DMS 273 (cell line): Measurements from ENCODE around the gene ARL8B.
"Not testable (repeated sequence)": the region's sequence is repeated elsewhere in the genome, so short reads cannot be mapped to it uniquely, and the experiment has no call there.

Experiments used
- DNase-seq: peaks from one replicate; lab custom pipeline; 2025; ENCODE audit not compliant: unreplicated experiment; lab: John Stamatoyannopoulos, UW

ARL8B gene

DNA sequence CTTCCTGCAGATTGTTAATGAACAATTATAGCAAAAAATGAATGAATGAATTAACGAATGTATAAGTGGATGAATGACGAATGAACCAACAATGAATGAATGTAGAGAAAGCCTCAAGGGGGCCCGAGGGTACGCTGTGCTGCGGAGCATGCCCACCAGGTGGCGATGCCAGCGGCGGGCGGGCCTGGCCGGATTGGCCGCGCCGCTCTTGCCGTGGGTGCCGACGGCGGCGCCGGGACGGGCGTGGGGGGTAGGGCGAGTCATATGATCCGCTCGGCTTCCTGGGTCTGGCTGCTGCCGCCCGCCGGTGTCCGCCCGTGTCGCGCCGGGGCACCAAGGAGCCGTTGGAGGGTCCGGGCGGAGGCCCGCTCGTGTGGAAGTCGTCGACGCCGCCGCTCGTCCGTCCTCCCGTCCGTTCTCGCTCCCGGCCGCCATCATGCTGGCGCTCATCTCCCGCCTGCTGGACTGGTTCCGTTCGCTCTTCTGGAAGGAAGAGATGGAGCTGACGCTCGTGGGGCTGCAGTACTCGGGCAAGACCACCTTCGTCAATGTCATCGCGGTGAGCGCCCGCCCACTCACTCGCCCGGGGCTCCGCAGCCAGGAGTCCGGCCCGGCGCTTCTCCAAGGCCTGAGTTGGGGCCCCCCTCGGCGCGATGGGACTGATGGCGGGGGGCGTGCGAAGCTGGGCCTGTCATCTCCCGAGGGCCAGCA, at the start of gene ARL8B:
TSS of gene ARL8B (plus strand) at position 263 of the 711 bp plus-strand sequence. CDS start at position 437, 174 bp downstream.
- DNase-seq, result peak; percentile 92

DNA sequence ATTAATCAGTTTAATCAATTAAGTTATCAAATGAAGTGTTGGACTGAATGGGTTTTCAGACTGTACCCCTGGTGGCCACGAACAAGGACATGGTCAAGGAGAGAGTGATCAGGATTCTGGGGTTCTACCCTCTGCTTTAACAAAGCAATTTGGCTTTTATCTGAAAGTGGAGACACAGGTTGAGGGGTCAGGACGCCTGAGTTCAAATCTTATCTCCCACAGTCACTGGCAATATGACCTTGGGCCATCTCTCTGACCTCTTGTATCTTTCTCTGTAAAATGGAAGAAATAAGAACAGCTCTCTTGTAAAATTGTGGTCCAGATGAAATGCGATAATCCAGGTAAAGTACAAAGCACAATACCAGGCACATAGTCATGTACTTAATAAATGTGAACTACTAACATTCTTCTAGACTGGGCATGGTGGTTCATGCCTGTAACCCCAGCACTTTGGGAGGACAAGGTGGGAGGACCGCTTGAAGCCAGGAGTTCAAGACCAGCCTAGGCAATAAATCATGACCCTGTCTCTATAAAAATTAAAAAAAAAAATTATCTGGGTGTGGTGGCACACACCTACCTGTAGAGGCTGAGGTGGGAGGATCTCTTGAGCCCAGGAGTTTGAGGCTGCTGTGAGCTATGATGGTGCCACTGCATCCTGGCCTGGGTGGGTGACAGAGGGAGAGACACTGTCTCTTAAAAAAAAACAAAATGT, 48.6 kb upstream of the ARL8B start:
- DNase-seq, result no peak

DNA sequence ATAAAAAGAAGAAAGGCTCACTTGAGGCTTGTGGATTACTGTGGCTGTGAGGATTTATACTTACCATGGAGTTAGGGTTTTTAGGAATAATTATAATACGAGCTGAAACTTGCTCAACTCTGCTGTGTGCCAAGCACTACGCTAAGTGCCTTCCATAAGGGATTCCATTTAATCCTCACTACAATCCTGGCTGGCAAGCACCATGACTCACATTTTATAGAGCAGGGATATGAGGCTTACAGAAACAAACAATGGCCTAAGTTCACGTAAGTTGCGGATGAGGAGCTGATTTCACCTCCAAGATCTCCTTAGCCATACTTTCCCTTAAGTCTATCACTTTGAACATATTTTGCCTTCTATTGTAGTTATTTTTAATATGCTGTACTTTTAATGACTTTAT, 43.9 kb upstream of the ARL8B start:
- peak; percentile 18 for DNase-seq

DNA sequence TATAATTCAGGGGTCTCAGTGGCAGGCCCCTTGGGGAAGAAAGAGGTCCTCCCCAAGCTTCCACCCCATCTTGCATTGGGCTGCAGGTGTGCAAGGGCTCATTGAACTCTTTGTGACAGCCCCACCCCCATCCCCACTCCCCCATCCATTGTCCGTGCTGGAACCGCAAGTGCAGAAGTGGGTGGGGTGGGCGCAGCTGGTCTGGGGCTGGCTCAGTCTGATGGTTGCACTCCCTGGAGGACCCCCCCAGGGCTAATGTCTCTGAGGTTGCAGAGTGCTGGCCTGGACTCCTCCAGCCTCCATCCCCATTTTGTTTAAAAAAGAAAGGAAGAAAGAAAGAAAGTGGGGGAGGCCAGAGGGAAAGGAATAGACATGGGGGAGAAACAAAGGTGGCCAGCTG, 42.3 kb upstream of the ARL8B start:
- DNase-seq, result no peak

DNA sequence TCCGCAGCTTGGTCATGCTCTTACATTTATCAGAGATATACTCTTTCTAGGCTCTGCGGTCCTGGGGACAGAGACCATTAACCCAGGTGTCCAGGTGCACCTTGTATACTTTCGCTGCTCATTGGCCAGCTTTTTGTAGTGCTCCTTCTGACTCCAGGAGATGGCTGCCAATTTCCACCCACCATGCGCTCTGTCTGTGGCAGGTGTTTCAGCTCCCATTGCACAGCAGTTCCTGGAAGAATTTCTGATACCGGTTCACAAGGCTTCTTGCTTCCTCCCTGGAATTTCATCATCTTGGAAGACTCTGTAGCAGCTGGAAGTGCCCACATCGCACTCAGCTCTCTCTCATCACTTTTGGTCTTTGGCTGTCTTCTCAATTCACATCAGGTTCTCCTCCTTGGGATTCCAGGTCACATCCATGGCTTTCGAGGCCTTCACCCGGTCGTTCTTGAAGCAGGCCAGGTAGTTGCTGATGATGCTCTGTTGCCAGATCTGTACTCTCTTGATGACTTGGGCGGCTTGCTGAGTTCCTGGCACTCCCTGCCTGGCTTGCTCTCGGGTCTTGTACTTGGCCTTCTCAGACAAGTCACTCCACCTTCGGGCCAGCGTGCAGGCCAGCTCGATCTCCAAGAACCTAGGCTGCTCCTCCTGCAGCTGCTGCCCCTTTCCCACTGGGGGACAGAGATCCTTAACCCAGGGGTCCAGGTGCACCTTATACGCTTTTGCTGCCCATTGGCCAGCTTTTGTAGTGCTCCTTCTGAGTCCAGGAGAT, 41.1 kb upstream of the ARL8B start:
- no peak for DNase-seq

DNA sequence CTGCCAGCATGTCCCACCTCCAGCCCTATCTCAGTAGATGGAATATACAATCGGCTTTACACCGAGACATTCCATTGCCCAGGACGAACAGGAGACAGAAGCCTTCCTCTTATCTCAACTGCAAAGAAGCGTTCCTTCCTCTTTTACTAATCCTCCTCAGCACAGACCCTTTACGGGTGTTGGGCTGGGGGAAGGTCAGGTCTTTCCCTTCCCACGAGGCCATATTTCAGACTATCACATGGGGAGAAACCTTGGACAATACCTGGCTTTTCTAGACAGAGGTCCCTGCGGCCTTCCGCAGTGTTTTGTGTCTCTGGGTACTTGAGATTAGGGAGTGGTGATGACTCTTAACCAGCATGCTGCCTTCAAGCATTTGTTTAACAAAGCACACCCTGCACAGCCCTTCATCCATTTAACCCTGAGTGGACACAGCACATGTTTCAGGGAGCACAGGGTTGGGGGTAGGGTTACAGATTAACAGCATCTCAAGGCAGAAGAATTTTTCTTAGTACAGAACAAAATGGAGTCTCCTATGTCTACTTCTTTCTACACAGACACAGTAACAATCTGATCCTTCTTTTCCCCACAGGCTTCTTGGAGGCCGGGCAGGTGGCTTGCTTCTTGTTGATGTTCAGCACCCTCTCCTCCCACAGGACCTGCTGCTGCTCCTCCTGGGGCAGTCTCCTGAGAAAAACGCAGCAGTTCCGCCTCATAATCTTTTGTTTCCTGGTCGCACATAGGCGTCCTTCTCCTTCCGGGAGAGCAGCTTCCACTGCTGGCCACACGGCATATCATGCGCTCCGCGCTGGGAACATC, 39.9 kb upstream of the ARL8B start:
- not testable (repeated sequence) for DNase-seq

DNA sequence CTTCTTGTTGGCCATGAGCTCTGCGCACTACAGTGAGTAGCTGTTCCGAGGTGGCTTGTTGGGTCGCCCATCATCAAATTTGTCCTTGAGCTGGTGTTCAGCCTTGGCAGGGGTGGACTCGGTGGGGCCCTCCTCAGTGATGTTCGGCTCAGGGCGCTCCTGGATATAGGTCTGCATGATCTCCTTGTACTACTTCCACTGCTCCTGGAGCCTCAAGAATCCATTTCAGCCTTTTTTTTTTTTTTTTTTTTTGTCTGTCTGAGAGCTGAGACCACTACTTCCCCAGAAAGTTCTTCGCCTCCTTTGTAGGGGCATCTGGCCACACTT, 39.3 kb upstream of the ARL8B start:
- DNase-seq, result no peak

DNA sequence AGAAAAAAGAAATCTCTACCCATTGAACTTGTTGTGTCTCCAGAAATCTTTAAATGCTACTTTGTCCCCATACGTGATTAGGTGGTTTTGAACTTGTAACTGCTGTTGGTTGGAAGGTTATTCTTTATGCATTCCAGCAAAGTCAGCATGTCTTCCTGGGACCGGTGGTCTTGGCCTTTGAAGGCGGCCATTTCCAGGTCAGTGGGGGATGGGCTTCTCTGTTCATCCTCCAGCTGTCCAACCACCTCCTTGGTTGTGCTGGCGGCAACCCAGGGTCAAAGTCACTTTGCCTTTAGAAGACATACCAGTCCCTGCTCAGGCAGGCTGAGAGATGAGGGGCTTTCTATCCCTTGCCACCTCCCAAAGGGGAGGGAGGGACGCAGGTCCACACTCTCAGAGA, 37.9 kb upstream of the ARL8B start:
- DNase-seq, result no peak

DNA sequence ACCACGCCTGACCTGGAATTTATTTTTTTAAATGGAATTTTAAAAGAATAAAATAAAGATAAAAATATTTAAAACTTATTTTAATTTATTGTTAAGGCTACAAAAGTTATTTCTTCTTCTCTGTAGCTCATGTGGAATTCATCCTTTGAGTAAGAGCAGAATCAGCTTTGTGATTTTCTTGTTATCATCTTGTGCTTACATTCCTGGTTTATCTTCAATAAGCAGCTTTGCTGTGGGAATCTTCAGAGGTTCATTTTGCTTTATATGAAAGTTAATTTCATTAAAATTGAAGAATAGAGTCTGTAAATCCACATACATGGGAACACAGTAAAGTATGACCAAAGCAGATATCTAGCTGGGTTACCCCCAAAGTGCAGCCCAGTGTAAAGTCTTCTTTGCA, 35.4 kb upstream of the ARL8B start:
- DNase-seq, result no peak

DNA sequence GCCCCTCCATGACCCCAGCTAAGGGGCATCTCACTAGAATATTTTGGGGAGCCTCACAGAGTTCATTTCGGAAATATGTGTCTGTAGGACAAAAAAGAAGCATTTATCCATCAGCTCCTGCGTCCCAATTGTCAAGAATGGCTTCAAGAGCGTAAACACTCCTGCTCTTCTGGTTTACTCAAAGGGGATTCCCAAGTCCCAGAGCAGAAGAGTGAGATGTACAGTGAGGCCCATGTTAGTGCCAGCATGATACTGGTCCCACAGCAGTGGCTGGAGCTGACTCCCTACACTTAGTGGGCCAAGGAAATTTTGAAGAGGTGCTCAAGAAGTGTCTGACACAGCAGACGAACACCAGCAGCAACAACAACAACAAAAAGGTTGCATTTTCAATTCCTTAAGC, 34.9 kb upstream of the ARL8B start:
- DNase-seq, result no peak

DNA sequence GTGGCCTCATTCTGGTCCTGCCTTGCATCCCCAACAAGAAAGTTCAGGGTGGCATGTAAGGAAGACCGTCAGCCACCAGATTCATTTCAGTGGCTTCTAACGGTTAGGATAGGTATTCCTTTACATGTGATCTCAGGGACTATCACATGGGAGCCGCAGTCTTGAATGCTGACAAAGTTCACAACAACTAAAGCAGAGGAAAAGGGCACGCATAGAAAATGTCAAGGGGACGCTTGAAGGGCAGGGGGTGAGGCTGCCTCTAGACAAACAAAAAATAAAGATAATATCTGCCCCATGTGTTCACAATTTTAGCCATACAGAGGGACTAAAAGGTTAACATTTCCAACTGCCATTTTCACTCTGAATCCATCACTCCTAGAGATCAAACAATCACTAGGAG, 31.9 kb upstream of the ARL8B start:
- DNase-seq, result no peak

DNA sequence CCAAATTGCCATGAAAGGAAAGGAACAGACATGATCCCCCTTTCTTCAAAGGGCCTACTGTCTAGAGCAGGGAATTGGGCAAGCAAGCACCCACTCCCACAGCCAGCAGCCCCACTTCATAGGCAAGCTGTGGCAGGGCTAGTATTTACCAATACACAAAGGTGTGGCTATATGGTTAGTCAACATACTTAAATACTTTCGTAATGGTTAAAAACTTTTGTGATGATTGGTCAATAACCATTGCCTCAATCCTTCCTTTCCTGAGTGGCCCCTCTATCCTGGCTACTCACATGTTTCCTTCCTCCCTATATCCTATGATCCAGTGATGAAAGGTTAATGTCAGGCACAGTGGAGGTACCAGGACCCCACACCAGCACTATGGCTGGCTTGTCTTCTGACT, 30.1 kb upstream of the ARL8B start:
- DNase-seq, result no peak

DNA sequence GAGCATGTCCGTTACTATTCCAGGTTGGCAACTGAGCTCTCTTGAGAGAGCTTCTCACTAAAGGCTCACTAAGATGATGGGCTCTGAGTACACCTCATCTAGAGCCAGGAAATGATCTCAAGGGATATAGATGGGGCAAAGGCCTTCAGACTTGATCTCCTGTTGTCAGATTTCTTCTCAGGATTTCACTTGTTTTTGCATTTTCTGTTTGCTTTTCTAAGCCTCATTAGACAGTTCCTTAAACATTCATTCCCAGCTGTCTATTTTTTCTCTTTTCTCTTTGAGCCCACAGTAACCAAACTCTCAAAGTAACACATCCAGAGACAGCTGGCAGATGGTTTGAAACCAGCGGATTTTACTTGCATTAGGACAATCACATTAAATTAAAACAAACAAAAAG, 28.4 kb upstream of the ARL8B start:
- DNase-seq, result peak; percentile 31

DNA sequence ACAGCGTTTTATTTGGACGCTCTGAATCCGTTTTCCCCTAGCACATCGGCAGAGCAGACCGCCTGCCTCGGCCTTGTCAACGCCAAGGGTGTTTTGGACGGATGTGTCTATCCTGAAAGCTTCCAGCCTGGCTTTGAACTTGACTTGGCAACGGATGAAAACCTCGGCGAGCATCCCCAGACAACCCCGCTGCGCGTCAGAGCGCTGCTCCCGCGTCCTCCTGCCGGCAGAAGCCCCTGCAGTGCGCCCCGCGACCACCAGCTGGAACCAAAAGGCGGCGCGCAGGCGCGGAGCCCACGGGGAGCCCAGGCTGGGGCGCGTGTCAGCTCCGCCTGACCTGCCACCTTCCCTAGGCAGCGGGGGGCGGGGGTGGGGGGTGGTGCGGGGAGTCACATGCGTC, 26.2 kb upstream of the ARL8B start:
- no peak for DNase-seq

DNA sequence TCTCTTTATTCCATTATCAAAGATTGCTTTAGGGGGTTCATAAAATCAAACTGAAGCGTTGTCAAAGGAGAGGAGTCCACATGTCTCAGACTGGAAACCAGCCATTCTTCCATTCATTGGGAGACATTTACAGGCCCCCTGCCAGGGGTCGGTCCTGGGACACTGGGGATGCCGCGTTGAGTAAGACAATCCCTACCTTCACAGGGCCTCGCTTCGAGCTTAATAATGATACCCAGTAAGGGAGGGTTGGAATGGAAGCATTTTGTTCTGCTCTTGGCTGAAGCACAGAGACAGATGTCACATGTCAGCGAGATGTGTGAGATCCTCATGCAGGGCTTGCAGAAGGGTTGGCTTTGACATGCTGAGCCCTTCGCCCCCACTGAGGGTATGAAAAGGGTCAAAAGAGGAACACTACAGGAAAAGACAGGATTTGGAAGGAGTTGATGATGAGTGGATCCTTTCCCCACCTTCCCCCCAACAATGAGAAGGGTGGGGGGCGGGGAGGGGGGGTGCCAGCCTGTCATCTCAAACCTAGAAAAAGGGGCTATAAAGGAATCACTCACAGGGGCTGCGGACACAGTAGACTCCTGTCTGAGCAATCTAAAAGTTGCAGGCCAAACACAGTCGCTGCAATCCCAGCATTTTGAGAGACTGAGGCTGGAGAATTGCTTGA, 25.6 kb upstream of the ARL8B start:
- no peak for DNase-seq

DNA sequence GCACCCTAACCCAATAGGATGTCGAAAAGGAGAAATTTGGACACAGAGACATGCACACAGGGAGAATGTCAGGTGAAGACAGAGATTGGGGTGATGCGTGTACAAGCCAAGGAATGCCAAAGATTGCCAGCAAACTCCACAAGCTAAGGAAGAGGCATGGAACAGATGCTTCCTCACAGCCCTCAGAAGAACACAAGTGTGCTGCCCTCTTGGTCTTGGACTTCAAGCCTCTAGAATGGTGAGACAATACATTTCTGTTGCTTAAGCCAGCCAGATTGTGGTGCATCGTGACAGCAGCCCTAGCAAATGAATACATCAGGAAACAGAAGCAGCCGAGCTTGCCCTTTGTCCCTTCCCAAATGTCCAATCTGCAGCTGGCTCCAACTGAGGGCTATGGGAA, 23.7 kb upstream of the ARL8B start:
- DNase-seq, result no peak

DNA sequence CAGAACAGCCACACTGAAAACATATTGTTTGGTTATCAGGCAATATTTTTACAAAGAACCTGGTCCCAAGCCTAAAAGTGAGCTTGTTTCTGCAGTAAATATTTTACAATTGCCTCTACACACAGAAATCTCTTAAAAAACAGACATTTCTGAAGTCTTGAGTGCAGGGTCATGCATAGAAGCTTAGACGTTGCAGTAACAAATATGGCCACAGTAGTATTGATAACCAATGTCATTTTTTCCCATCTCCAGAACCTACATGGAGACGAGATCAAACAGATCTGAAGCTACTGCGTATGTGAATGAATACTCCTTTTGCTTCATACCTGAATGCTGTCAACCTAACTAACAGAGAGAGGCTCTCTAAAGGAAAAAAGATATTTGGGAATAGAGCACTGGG, 19.6 kb upstream of the ARL8B start:
- no peak for DNase-seq

DNA sequence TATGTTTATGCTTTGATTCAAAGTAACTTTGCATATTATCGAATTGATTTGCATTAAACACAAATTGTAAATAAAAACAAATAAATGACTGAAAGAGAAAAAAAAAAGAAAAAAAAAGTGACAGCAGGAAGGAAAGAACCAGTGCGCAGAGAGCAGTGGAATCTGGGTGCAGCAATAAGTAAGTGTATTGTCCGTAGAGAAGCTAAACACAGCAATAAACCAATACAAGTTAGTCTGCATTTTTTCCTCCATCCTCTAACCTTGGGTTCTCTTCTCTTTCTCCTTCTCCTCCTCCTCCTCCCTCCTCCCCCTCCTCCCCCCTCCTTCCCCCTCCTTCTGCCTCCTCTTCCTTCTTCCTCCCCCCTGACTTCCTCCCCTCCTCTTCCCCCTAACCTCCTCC, 18.3 kb upstream of the ARL8B start:
- DNase-seq, result no peak

DNA sequence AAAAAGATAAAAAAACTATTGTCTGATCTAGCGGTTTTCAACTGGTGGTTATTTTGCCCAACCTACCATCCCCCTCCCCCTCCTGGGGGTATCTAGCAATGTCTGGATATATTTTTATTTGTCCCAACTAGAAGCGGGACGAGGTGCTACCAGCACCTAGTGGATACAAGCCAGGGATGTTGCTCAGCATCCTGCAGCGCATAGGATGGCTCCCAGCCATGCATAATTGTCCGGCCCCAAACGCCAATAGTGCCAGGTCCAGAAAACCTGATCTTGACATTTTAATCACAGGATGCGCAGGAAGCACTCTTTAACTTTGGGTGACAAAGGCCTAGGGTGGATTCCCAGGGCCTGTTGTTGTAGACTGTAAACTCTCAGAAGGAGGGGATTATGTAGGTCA, 17.0 kb upstream of the ARL8B start:
- no peak for DNase-seq

DNA sequence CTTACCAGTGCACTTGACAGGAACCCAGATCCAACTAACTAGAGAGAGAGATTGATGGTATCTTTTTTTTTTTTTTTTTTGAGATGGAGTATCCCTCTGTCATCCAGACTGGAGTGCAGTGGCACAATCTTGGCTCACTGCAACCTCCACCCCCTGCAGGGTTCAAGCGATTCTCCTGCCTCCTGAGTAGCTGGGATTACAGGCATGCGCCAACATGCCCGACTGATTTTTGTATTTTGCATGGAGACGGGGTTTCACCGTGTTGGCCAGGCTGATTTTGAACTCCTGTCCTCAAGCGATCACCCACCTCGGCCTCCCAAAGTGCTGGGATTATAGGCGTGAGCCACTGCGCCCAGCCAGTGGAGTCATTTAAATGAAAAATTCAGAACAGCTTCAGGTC, 15.7 kb upstream of the ARL8B start:
- DNase-seq, result peak; percentile 1

DNA sequence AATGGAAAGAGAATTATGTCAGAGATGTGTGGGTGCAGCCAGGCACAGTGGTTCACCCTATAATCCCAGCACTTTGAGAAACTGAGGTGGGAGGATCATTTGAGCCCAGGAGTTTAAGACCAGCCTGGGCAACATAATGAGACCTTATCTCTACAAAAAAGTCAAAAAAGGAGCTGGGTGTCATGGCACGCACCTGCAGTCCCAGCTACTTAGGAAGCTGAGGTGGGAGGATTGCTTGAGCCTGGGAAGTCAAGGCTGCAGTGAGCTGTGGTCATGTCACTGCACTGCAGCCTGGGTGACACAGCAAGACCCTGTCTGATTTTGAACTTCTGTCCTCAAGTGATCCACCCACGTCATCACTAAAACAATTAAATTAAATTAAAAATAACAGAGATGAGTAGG, 15.2 kb upstream of the ARL8B start:
- DNase-seq, result not testable (repeated sequence)
